IPS-NIHi7 (cell line): ENCODE measurements around the gene GYS1.
"Not testable (repeated sequence)": the region's sequence is repeated elsewhere in the genome, so short reads cannot be mapped to it uniquely, and the experiment has no call there.

Experiments used
- DNase-seq: peaks from one replicate; pipeline ENCODE4 v3.0.0; 2012; ENCODE audit warnings: mixed read lengths; ENCODE audit errors: extremely low spot score

GYS1 gene

GRCh38 chr19:48993175-48994034 lies at the start of gene GYS1, which contains the start of gene RUVBL2:
GYS1 (minus strand) TSS chr19:48993309; CDS start chr19:48993112, 197 bp downstream.
RUVBL2 (plus strand) TSS chr19:48993887; CDS start chr19:48993912, 25 bp downstream.
- DNase-seq: peak; percentile 99

- not testable (repeated sequence) for DNase-seq
These were observed 49.6 kb upstream of the GYS1 start for GRCh38 chr19:49042666-49043065.

- no peak for DNase-seq
These were observed 49.1 kb upstream of the GYS1 start for GRCh38 chr19:49042177-49042576.

DNA sequence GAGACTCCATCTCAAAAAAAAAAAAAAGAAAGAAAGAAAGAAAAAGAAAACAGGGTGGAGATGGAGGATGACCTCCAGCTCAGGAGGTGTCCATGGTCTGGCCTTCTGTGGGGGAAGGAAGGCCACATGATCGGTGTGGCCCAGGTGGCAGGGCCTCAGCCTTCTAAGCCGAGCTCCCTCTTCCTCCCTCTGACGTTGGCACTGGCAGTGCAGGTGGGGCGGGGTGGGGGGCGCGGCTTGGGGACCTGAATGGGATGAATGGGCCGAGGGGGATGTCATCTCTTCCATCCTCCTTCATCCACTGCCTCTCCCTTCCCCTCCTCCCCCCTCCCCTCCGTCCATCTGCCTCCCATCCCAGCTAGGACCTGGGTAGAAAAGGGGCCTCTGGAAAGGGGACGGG lies 46.6 kb upstream of the GYS1 start:
- not testable (repeated sequence) for DNase-seq

DNA sequence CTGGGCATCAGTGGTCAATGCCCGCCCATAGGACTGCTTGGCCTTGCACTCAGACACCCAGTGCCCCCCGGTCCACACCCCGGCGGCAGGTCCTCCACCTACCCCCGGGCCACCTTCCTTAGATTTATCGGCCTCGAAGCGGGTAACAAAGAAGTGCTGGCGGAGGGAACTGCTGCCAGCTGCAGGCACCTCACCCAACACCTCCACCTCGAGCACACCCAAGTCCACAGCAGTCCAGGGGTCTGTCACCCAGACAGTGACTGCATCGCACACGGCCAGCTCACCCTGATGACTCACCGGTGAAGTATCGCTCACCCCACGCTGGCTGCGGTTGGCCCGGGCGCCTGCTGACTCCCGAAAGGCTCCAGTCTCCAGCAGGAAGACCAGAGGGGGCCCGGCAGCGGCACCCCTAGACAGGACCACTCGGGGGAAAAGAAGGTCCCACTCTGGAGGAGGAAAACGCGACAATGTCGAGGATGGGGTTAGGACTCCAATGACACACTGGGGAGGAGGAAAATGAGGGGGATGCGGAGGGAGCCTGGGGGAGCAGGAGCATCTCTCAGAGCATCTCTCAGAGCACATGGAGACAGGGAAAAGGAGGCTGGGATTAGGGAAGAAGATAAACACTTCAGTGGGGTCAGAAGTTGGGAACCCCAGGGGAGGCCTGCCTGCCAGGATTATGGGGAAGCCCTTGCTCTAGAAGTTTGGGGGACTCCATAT lies 45.6 kb upstream of the GYS1 start:
- not testable (repeated sequence) for DNase-seq

DNA sequence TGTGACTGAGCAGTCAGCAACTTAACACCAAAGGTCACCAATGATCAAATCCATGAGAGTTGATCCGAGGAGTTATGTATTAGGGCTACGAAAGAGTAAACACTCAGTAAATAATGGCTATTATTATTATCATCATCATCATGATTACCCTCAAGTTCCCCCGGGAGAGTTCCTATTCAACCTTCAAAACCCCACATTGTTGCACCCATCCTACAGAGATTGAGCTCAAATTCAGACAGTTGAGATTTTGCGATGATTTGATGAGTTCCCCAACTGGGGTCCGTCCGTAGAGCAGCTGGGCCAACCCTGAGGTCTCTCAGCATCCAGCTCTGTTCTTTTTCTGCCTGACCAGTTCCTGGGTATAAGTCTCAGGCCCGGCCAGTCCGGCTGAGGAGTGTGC lies 45.0 kb upstream of the GYS1 start:
- DNase-seq: not testable (repeated sequence)

DNA sequence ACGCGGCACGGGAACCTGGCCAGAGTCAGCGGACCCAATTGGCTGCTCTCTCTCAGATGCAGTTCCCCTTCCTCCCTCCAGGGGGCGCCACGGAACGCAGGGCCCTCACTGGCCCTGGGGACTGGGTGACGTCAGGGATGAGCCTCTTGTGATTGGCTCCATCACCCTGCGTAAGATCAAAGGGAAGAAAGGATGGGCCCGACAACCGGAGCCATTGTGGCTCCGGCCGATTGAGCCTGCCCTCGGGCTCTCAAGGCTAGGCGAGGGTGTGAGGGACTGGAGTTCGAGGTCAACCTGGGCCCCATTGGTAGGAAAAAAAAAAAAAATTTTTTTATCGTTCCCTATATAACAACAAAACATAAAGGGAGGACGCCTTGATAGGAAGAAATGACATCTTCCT lies 43.7 kb upstream of the GYS1 start, which contains the start of gene CGB1:
Gene CGB1, minus strand, starts transcription at position 81 of the 400 bp plus-strand sequence. CDS start 184 bp downstream, outside the sequence.
- DNase-seq: peak; percentile 54

- DNase-seq: peak; percentile 74
These were observed 38.7 kb upstream of the GYS1 start, which contains the start of gene CGB2 for GRCh38 chr19:49031642-49032301. CGB2 (plus strand) TSS chr19:49031890; CDS start chr19:49032096, 206 bp downstream.

GRCh38 chr19:49030323-49030722 lies 37.2 kb upstream of the GYS1 start:
- DNase-seq: not testable (repeated sequence)

DNA sequence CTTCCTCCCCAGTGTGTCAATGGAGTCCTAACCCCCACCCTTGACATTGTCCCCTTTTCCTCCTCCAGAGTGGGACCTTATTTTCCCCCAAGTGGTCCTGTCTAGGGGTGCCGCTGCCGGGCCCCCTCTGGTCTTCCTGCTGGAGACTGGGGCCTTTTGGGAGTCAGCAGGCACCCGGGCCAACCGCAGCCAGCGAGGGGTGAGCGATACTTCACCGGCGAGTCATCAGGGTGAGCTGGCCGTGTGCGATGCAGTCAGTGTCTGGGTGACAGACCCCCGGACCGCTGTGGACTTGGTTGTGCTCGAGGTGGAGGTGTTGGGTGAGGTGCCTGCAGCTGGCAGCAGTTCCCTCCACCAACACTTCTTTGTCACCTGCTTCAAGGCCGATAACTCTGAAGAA lies 36.6 kb upstream of the GYS1 start:
- not testable (repeated sequence) for DNase-seq

DNA sequence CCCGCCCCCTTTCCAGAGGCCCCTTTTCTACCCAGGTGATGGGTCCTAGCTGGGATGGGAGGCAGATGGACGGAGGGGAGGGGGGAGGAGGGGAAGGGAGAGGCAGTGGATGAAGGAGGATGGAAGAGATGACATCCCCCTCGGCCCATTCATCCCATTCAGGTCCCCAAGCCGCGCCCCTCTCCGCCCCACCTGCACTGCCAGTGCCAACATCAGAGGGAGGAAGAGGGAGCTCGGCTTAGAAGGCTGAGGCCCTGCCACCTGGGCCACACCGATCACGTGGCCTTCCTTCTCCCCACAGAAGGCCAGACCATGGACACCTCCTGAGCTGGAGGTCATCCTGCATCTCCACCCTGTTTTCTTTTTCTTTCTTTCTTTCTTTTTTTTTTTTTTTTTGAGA lies 35.6 kb upstream of the GYS1 start:
- DNase-seq: not testable (repeated sequence)

DNA sequence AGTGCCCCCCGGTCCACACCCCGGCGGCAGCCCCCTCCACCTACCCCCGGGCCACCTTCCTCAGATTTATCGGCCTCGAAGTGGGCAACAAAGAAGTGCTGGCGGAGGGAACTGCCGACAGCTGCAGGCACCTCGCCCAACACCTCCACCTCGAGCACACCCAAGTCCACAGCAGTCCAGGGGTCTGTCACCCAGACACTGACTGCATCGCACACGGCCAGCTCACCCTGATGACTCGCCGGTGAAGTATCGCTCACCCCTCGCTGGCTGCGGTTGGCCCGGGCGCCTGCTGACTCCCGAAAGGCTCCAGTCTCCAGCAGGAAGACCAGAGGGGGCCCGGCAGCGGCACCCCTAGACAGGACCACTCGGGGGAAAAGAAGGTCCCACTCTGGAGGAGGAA lies 32.5 kb upstream of the GYS1 start:
- not testable (repeated sequence) for DNase-seq

GRCh38 chr19:49025088-49025487 lies 32.0 kb upstream of the GYS1 start:
- not testable (repeated sequence) for DNase-seq

GRCh38 chr19:49024233-49024632 lies 31.1 kb upstream of the GYS1 start, which contains the start of gene CGB3:
CGB3 (minus strand) TSS chr19:49024333; CDS start chr19:49023971, 362 bp downstream.
- DNase-seq: not testable (repeated sequence)

DNA sequence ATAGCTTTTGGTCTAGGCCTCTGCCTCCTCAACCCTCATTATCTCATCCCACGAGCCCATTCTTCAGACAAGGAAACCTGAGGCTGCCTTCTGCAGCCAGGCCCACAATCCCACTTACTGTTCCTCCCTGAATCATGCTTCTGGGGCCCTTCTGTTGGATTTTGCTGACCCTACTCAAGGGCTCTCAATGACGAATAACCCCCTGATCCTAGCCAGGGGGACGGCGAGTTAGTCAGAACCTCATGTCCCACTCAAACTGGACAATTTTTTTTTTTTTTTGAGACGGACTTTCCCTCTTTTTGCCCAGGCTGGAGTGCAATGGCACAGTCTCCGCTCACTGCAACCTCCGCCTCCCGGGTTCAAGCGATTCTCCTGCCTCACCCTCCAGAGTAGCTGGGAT lies 29.0 kb upstream of the GYS1 start:
- no peak for DNase-seq

GRCh38 chr19:49020931-49021895 lies 28.1 kb upstream of the GYS1 start:
- DNase-seq: no peak

GRCh38 chr19:49020342-49020741 lies 27.2 kb upstream of the GYS1 start:
- peak; percentile 41 for DNase-seq

GRCh38 chr19:49019242-49019932 lies 26.3 kb upstream of the GYS1 start:
- peak; percentile 79 for DNase-seq

GRCh38 chr19:49018388-49019241 lies 25.5 kb upstream of the GYS1 start:
- DNase-seq: not testable (repeated sequence)
